LNCAP (cell line): ENCODE results near the gene PDZD11.

Experiments used
- CTCF ChIP-seq: fragments of 450-650 bp; IDR thresholded peaks from 2 replicates; pipeline ENCODE4 v1.5.1; 2017; ENCODE audit warnings: mild to moderate bottlenecking

Gene PDZD11

GRCh38 chrX:70313503-70313902 lies 23.8 kb upstream of the PDZD11 start:
- TF ChIP-seq CTCF: no peak

- no peak for TF ChIP-seq CTCF
These were observed 12.0 kb upstream of the PDZD11 start for GRCh38 chrX:70301716-70302115.

- no peak for TF ChIP-seq CTCF
These were observed 3.9 kb upstream of the PDZD11 start for GRCh38 chrX:70293621-70294020.

GRCh38 chrX:70292788-70293187 lies 3.1 kb upstream of the PDZD11 start:
- no peak for TF ChIP-seq CTCF

GRCh38 chrX:70289168-70289792 lies 447 bp downstream of the PDZD11 start:
- TF ChIP-seq CTCF: no peak

GRCh38 chrX:70281951-70282350 lies 7.8 kb downstream of the PDZD11 start, which contains the start of gene RAB41:
Gene RAB41 (plus strand): TSS chrX:70282172. CDS start chrX:70282218, 46 bp downstream.
- TF ChIP-seq CTCF: no peak

- no peak for TF ChIP-seq CTCF
These were observed 9.2 kb downstream of the PDZD11 start for GRCh38 chrX:70280573-70280972.

- no peak for TF ChIP-seq CTCF
These were observed 10.6 kb downstream of the PDZD11 start for GRCh38 chrX:70279081-70279480.
